Gastrocnemius medialis (tissue), 4 donors: ENCODE data around the gene ZNF280D. TPM values are rescaled to one million over a fixed set of nuclear protein-coding genes. Genes with fewer than 3 reads are reported as not detected.

Source experiments
- ATAC-seq, 2 donors: fragments of 150-250 bp; one replicate each; pipeline ENCODE4 v1.9.1; 2016
- DNase-seq, 2 donors: peaks; one replicate each; pipeline ENCODE4 v3.0.0-alpha.2; 2019
- H3K27ac ChIP-seq, 4 donors: fragments of 200-600 bp; sonication (generic); 1 replicate in 1 of 4; 2 replicates in 3 of 4; pipeline ENCODE4 v1.5.1; 2016 to 2018; ENCODE audit warnings: mild to moderate bottlenecking in 2 of 4, moderate library complexity in 1 of 4
- H3K27me3 ChIP-seq, 3 donors: fragments of 200-600 bp; sonication (generic) in 2 of 3; 1 replicate in 1 of 3; 2 replicates in 2 of 3; pipeline versions ENCODE4 v1.5.1 to v1.6.0; 2016 to 2019; ENCODE audit warnings: mild to moderate bottlenecking in 1 of 3, moderate library complexity in 1 of 3
- H3K36me3 ChIP-seq, 2 donors: fragments of 200-600 bp; sonication (generic) in 1 of 2; one replicate each; pipeline ENCODE4 v1.5.1; 2017 to 2018
- H3K4me1 ChIP-seq, 2 donors: fragments of 200-600 bp; sonication (generic) in 1 of 2; one replicate each; pipeline ENCODE4 v1.5.1; 2016 to 2017; ENCODE audit warnings: mild to moderate bottlenecking in 2 of 2
- H3K4me3 ChIP-seq, 4 donors: fragments of 200-600 bp; sonication (generic) in 3 of 4; 1 replicate in 1 of 4; 2 replicates in 3 of 4; pipeline ENCODE4 v1.5.1; 2016 to 2019; ENCODE audit warnings: mild to moderate bottlenecking in 2 of 4
- H3K9me3 ChIP-seq, 3 donors: fragments of 200-600 bp; sonication (generic) in 2 of 3; 1 replicate in 1 of 3; 2 replicates in 2 of 3; pipeline ENCODE4 v1.5.1; 2016 to 2019
- POLR2A ChIP-seq, 2 donors: fragments of 450-650 bp; IDR thresholded peaks; one replicate each; pipeline ENCODE4 v1.6.1; 2017; ENCODE audit warnings: antibody characterized with exemption in 2 of 2, mild to moderate bottlenecking in 2 of 2, moderate library complexity in 2 of 2
- in situ Hi-C, 4 donors: fragments of 200-750 bp; cut with MboI; loops; one replicate each; pipeline versions ENCODE4 v1.15.0 to v1.8.0; 2017; ENCODE audit warnings: low sequenced_read_pairs in 4 of 4
- intact Hi-C: fragments of 100-400 bp; cut with DNase I; formaldehyde crosslinking; loops from one replicate; pipeline ENCODE4 v1.15.1; 2023; ENCODE audit warnings: low total_unique reads
- total RNA-seq, 4 donors: library from RNA; depleted of rRNA; stranded (reverse); fragments of >200 nt; gene quantifications; one replicate each; pipeline versions ENCODE4 v1.1.0 to v1.2.3, GENCODE V29; 2016
- TF ChIP-seq, protein P1 (sequence below), 5 experiments: fragments of 450-650 bp in 3 of 5; fragments of 200-600 bp in 2 of 5; sonication (generic) in 2 of 5; IDR thresholded peaks in 4 of 5; conservative IDR thresholded peaks in 1 of 5; 1 replicate in 4 of 5; 2 replicates in 1 of 5; pipeline ENCODE4 v1.5.1; 2016 to 2019; ENCODE audit warnings: antibody characterized with exemption in 5 of 5, mild to moderate bottlenecking in 3 of 5, moderate library complexity in 3 of 5

The ZNF280D gene
- total RNA-seq, 4 donors from 2014 or later: 19.9 to 45.5 (median 23.4) TPM

GRCh38 chr15:56660943-56661342 lies 72.4 kb downstream of the ZNF280D start:
- TF ChIP-seq, protein P1, sequence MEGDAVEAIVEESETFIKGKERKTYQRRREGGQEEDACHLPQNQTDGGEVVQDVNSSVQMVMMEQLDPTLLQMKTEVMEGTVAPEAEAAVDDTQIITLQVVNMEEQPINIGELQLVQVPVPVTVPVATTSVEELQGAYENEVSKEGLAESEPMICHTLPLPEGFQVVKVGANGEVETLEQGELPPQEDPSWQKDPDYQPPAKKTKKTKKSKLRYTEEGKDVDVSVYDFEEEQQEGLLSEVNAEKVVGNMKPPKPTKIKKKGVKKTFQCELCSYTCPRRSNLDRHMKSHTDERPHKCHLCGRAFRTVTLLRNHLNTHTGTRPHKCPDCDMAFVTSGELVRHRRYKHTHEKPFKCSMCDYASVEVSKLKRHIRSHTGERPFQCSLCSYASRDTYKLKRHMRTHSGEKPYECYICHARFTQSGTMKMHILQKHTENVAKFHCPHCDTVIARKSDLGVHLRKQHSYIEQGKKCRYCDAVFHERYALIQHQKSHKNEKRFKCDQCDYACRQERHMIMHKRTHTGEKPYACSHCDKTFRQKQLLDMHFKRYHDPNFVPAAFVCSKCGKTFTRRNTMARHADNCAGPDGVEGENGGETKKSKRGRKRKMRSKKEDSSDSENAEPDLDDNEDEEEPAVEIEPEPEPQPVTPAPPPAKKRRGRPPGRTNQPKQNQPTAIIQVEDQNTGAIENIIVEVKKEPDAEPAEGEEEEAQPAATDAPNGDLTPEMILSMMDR (IDR thresholded peaks at IDR 0.05 in 4 of 5, conservative IDR thresholded peaks at IDR 0.05 in 1 of 5): no peak
- TF ChIP-seq POLR2A (IDR thresholded peaks at IDR 0.05): no peak
- Histone ChIP-seq H3K4me1 (no peaks in the 10 kb centered on the region), H3K27me3 (no peaks in the 10 kb centered on the region), H3K36me3 (peaks cover 0 to 53% of the 10 kb centered on the region in 2 donors), H3K4me3 (no peak overlapping the region), H3K27ac (no peak overlapping the region), H3K9me3 (no peaks in the 10 kb centered on the region)
- intact Hi-C loops: no loop called here
- in situ Hi-C loops: no loop called here
- ATAC-seq: no peak
- DNase-seq: no peak

GRCh38 chr15:56659197-56659596 lies 74.1 kb downstream of the ZNF280D start:
- no peak for ATAC-seq
- TF ChIP-seq, protein P1 (IDR thresholded peaks at IDR 0.05 in 4 of 5, conservative IDR thresholded peaks at IDR 0.05 in 1 of 5): no peak
- TF ChIP-seq POLR2A (IDR thresholded peaks at IDR 0.05): no peak

DNA sequence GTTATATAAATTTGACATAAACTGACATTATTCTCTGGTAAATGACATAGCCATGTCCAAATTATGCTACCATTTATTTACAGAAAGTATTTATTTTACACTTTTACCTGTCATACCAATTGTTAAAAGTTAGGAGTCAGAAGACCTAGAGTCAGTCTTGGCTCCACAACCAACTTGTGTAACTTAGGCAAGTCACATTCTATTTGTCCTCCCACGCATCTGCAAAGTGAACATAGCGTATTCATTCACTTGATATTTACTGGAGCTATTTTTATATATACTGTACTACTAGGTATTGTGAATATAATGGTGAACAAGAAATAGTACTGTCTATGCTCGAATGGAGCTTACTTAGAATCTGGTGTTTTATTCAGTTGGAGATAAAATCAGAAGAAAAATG lies 78.7 kb downstream of the ZNF280D start:
- Histone ChIP-seq H3K27me3 (no peaks in the 10 kb centered on the region), H3K36me3 (peaks cover 0 to 9% of the 10 kb centered on the region in 2 donors), H3K27ac (no peak overlapping the region), H3K9me3 (no peaks in the 10 kb centered on the region), H3K4me1 (no peaks in the 10 kb centered on the region), H3K4me3 (no peak overlapping the region)
- ATAC-seq: peak; percentile 76 to 80
- TF ChIP-seq, protein P1 (IDR thresholded peaks at IDR 0.05 in 4 of 5, conservative IDR thresholded peaks at IDR 0.05 in 1 of 5): no peak
- TF ChIP-seq POLR2A (IDR thresholded peaks at IDR 0.05): no peak
- peak in 1 of 2 donors; percentile 10 for DNase-seq
- intact Hi-C loops: no loop called here
- in situ Hi-C loops: no loop called here

More at GRCh38 chr15:56659197-56659596, 74.1 kb downstream of the ZNF280D start:
- in situ Hi-C loops (no loop called here), intact Hi-C loops (no loop called here)
- H3K4me3 ChIP-seq: no peak overlapping the region
- H3K9me3 ChIP-seq: no peaks in the 10 kb centered on the region
- DNase-seq: no peak
- H3K4me1 ChIP-seq: no peaks in the 10 kb centered on the region
- H3K36me3 ChIP-seq: peaks cover 0 to 36% of the 10 kb centered on the region in 2 donors
- no peaks in the 10 kb centered on the region for H3K27me3 ChIP-seq
- no peak overlapping the region for H3K27ac ChIP-seq

GRCh38 chr15:56654216-56654615 lies 79.1 kb downstream of the ZNF280D start:
- Histone ChIP-seq H3K27ac (no peak overlapping the region), H3K4me1 (no peaks in the 10 kb centered on the region), H3K27me3 (no peaks in the 10 kb centered on the region), H3K4me3 (no peak overlapping the region), H3K9me3 (no peaks in the 10 kb centered on the region), H3K36me3 (peaks cover 0 to 7% of the 10 kb centered on the region in 2 donors)
- in situ Hi-C loops: no loop called here
- DNase-seq (no peak), ATAC-seq (no peak)
- TF ChIP-seq, protein P1 (IDR thresholded peaks at IDR 0.05 in 4 of 5, conservative IDR thresholded peaks at IDR 0.05 in 1 of 5): no peak
- TF ChIP-seq POLR2A (IDR thresholded peaks at IDR 0.05): no peak
- intact Hi-C loops: no loop called here

DNA sequence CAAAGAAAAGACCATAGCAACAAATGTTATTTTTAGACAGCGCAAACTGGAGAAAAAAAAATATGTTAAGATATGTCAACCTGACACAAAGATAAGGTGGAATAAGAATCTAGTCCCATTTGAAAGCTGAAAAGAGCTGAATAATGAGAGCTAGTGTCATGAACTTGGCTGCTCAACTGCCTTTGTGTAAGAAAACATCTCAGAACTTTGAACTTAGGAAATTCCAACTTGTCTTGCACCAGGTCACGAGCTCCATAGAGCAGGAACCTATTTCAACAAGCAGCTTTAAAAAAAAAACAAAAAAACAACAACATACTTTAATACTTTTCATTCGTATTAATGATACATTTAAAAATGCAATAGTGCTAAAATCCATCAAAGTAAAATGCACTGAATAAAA lies 79.5 kb downstream of the ZNF280D start:
- intact Hi-C loops (no loop called here), in situ Hi-C loops (no loop called here)
- Histone ChIP-seq H3K27me3 (no peaks in the 10 kb centered on the region), H3K4me3 (no peak overlapping the region), H3K9me3 (no peaks in the 10 kb centered on the region), H3K27ac (no peak overlapping the region), H3K4me1 (no peaks in the 10 kb centered on the region), H3K36me3 (peaks cover 0 to 7% of the 10 kb centered on the region in 2 donors)
- DNase-seq (no peak), ATAC-seq (no peak)
- no peak for TF ChIP-seq POLR2A (IDR thresholded peaks at IDR 0.05)
- TF ChIP-seq, protein P1 (IDR thresholded peaks at IDR 0.05 in 4 of 5, conservative IDR thresholded peaks at IDR 0.05 in 1 of 5): no peak
